NK-92 (cell line): Measurements from ENCODE around the gene MEOX2.

Source experiments
- DNase-seq: peaks from one replicate; lab custom pipeline; 2025; ENCODE audit not compliant: unreplicated experiment; lab: John Stamatoyannopoulos, UW

Gene MEOX2

GRCh38 chr7:15566476-15566875 is 120.0 kb downstream of the MEOX2 start:
- no peak for DNase-seq

- DNase-seq: no peak
Observed at GRCh38 chr7:15561835-15562234, 124.6 kb downstream of the MEOX2 start, which contains the start of gene AGMO. AGMO (minus strand) TSS chr7:15562015.
